ENCODE measurements around the gene RNF25. TPM values are rescaled to one million over a fixed set of nuclear protein-coding genes. Genes with fewer than 3 reads are reported as not detected.
A peak's percentile ranks its signal among the peaks of the same experiment; 100 is the strongest.
"Not testable (repeated sequence)": the region's sequence is repeated elsewhere in the genome, so short reads cannot be mapped to it uniquely, and the experiment has no call there.

RNF25 gene
- total RNA-seq, 4 donors from 2014 or later = 13.5 to 57.0 (median 19.5) TPM

GRCh38 chr2:218701806-218702205 is 30.0 kb upstream of the RNF25 start:
- no peak for TF ChIP-seq CTCF (IDR thresholded peaks at IDR 0.05)
- no peak for TF ChIP-seq POLR2A (IDR thresholded peaks at IDR 0.05)
- TF ChIP-seq EP300 (IDR thresholded peaks at IDR 0.05) = no peak
- Histone ChIP-seq H3K27me3 (no peaks in the 10 kb centered on the region), H3K4me1 (no peaks in the 10 kb centered on the region), H3K4me3 (no peak overlapping the region), H3K9me3 (no peaks in the 10 kb centered on the region), H3K36me3 (peaks cover 0 to 58% (median 0%) of the 10 kb centered on the region in 3 donors), H3K27ac (no peak overlapping the region)
- WGBS, 2 donors = 94 to 96% methylated on average over 2 of the region's 2 CpGs
- DNase-seq (ENCODE audit: low spot score in 2 of 2) = no peak

GRCh38 chr2:218698885-218699284 is 27.1 kb upstream of the RNF25 start:
- no peak overlapping the region for H3K4me3 ChIP-seq
- H3K27me3 ChIP-seq = no peaks in the 10 kb centered on the region
- no peaks in the 10 kb centered on the region for H3K9me3 ChIP-seq
- 91 to 94% methylated on average over 7 to 8 of the region's 8 CpGs for WGBS, 2 donors
- peaks cover 0 to 84% (median 6%) of the 10 kb centered on the region in 3 donors for H3K36me3 ChIP-seq
- H3K4me1 ChIP-seq = no peaks in the 10 kb centered on the region
- no peak overlapping the region for H3K27ac ChIP-seq
- no peak for TF ChIP-seq POLR2A (IDR thresholded peaks at IDR 0.05)
- no peak for TF ChIP-seq CTCF (IDR thresholded peaks at IDR 0.05)
- TF ChIP-seq EP300 (IDR thresholded peaks at IDR 0.05) = no peak
- DNase-seq (ENCODE audit: low spot score in 2 of 2) = no peak

GRCh38 chr2:218694405-218695145 is 22.8 kb upstream of the RNF25 start:
- 88 to 90% methylated on average over 3 of the region's 3 CpGs for WGBS, 2 donors
- DNase-seq (ENCODE audit: low spot score in 2 of 2) = no peak
- no peak overlapping the region for H3K4me3 ChIP-seq
- H3K36me3 ChIP-seq = peaks cover 0 to 97% (median 24%) of the 10 kb centered on the region in 3 donors
- H3K9me3 ChIP-seq = no peaks in the 10 kb centered on the region
- H3K27me3 ChIP-seq = no peaks in the 10 kb centered on the region
- no peak overlapping the region for H3K27ac ChIP-seq
- TF ChIP-seq CTCF (IDR thresholded peaks at IDR 0.05) (no peak), POLR2A (IDR thresholded peaks at IDR 0.05) (no peak), EP300 (IDR thresholded peaks at IDR 0.05) (no peak)
- H3K4me1 ChIP-seq = no peaks in the 10 kb centered on the region

- Histone ChIP-seq H3K27ac (no peak overlapping the region), H3K36me3 (peaks cover 0 to 79% (median 24%) of the 10 kb centered on the region in 3 donors)
- TF ChIP-seq EP300 (IDR thresholded peaks at IDR 0.05) = no peak
- TF ChIP-seq POLR2A (IDR thresholded peaks at IDR 0.05) = no peak
- TF ChIP-seq CTCF (IDR thresholded peaks at IDR 0.05) = no peak
Observed at GRCh38 chr2:218691234-218691633, 19.4 kb upstream of the RNF25 start.

GRCh38 chr2:218687400-218688060 is 15.7 kb upstream of the RNF25 start:
- peak; percentile 62 to 81 (median 74) for TF ChIP-seq CTCF (IDR thresholded peaks at IDR 0.05)
- peak in 1 of 2 donors; percentile 17 for TF ChIP-seq EP300 (IDR thresholded peaks at IDR 0.05)
- H3K4me3 ChIP-seq, H3K9me3 ChIP-seq, H3K27me3 ChIP-seq, H3K27ac ChIP-seq, H3K4me1 ChIP-seq: not testable (repeated sequence)
- WGBS, 2 donors = 22 to 23% methylated on average over 5 of the region's 5 CpGs
- peak in 1 of 2 donors; percentile 64 for DNase-seq (ENCODE audit: low spot score in 2 of 2)
- H3K36me3 ChIP-seq = peaks cover 0 to 71% (median 6%) of the 10 kb centered on the region in 3 donors

More at GRCh38 chr2:218691234-218691633, 19.4 kb upstream of the RNF25 start:
- Histone ChIP-seq H3K9me3 (no peaks in the 10 kb centered on the region), H3K27me3 (no peaks in the 10 kb centered on the region), H3K4me1 (peaks cover 0 to 5% (median 0%) of the 10 kb centered on the region in 4 donors), H3K4me3 (no peak overlapping the region)
- DNase-seq (ENCODE audit: low spot score in 2 of 2) = no peak
